HG03103 (cell line): Measurements from ENCODE around the gene RADX.

Experiments used
- ATAC-seq: cut with Tn5 transposase; IDR thresholded peaks from one replicate; pipeline ENCODE4 v1.9.1; 2021; ENCODE audit warnings: low read depth; ENCODE audit not compliant: unreplicated experiment

The RADX gene

DNA sequence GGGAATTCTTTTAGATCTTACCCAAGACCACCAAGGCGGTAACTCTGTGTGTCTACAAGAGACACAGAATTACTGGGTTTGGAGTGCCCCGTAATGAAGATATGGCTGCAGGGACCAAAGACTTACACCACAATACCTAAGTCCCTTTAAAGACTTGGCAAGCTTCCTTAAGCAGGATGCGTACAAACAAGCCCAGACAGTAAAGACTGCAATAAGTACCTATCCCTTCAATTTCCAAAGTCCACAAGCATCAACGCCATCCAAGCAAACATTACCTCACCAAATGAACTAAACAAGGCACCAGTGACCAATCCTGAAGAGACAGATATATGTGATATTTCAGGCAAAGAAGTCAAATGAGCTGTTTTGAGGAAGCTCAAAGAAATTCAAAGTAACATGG is 72.4 kb downstream of the RADX start:
- no peak for ATAC-seq

DNA sequence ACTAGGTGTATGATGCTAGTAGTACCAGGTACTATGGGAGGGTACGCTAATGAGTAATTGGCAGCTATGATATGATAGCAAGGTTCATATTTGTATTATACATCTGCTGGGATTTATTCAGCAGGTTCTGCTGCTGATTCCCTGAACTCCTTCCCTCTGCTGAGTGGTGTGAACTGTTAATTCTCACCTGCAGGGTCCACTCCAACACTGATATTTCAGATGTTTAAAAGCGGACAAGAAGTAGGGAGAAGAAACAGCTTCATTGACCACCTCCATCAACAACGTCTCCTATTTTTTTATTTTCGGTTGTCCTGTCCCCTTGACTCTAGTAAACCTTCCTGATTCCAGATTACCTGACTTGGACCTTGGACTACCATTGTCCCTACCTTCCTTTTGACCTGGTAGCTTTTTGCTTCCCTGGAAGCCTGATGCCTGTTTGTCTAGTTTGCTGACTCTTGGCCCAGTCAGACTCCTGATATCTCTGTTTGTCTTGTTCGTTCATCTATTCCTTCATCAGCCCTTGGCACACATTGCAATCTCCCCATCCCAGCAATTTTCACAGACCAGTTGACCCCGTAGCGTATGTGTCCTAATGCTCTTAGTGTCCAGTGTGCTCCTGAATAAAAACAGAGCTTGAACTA is 80.8 kb downstream of the RADX start:
- no peak for ATAC-seq

DNA sequence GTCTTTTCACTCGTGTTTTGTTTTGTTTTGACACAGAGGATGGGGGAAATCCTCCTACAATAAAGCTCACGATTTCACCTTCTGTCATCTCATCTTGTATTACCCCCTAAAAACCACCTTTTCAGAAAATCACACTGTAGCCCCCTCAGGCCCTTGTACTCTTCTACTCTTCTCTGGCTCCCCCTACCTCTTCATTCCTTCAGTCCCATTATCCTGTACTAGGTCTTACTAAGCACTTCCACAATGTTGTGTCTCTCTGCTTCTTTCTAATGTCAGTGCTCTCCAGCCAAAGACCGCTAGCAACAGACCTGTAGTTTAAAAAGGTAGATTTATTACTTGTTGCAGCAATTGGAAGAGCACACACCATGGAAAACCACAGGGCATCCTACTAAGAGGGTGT is 84.7 kb downstream of the RADX start:
- no peak for ATAC-seq

DNA sequence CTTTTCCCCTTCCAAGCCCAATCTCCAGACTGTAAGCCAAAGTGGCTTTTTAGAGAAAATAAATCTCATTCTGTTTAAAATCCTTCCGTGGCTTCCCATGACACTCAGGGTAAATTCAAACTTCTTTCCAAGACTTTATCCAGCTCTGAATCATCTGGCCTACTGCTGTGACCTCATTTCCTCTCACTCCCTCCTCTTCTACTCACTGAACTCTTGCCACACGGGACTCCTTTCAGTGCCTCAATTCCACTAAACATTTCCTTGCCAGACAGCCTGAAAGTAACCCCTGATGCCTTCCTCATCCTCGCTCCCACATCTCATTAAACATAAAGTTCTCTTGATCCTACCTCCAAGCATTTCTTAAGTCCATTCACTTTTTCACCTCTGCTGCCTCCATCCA is 86.9 kb downstream of the RADX start:
- no peak for ATAC-seq

DNA sequence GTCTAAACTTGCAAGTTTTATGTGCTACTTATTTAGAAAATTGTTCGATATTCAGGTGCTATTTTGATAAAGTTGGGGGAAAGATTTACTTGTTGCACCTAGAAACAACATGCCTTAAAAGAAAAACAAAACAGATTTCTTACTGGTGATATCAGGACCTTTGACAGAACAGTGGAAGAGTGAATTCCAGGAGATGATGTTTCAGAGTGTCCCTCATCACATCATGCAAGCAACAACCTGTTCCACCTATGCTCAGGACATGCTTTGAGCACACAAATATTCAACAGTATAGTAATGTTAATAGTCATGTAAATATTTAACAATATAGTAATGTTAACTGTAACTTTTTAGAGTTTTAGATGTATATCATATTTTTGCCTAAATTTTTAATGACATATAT is 90.9 kb downstream of the RADX start:
- ATAC-seq: no peak

DNA sequence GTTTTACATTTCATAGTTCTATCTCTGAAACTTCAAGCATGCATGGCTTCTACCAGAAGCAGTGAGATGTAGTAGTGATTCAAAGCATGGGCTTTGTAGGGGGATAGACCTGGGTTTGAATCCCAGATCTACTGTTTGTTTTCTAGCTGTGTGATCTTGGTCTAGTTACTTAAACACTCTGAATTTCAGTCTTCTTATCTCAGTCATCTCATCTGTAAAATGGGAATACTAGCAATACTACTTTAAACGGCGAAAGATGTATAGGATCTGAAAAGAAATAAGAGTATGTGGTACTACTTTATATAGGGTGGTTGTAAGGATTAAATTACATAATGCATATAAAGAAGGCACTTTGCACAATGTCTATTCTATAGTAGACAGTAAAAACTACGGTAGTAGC is 94.7 kb downstream of the RADX start:
- no peak for ATAC-seq

DNA sequence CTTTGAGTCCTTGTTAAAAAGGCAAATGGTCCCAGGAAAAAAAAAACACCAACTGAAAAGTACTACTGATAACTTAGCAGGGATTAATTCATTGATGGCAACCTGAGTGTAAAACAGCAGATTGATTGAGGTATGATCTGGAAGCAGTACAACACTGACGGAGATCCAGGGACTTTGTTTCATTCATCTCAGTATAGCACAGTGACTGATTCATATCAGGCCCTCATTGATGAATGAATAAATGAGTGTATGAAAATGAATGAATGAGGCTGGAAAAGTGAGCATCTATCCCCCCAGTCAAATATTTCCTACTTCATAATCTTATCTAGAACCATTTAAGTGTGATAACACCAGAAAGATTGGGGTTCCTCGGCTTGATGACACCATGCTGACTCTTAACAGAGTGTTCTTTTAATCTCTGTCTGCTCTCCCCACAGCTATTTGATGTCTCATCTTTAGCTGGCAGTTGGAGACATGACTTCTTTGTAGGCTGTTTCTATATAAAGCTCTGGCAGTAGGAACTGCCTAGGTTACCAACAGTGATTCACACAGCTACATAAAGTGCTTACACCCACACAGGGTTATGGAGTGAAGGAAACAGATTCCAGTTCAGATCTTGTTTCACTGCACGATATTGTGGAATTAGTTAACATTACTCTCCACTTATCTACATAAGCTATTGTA is 96.1 kb downstream of the RADX start:
- no peak for ATAC-seq

DNA sequence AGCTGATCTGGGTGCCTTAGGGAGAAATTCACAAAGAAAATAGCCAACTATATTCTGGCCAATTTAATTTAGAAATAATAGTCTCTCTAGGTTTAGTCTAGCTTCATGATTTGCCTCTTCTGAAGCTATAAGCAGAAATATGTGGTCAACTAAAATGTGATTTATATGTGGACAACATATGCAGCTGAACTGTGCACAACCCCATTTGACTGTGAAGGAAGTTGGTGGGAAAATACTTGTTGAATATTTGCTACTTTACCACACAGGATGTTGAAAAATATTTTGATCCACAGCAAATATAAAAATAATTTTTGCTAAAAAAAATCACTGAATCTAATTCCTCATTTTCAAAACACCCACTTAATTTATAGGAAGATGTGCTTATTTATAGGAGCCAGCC is 99.0 kb downstream of the RADX start:
- no peak for ATAC-seq

DNA sequence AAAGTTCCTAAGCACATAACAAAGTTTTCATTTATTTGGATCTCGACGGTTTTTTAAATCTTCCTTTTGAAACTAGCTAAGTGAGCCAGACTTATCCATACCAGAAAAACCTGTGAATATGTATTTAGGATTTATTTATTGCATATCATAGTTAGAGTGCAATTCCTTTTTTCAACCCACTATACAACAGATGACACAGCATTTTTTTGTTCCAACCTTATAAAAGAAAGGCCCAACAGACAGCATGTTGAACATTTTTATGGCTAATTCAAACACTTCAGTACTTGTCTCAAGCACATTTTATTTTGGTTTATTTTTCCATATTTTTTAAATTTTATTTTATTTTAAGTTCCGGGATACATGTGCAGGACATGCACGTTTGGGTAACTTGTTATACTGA is 99.6 kb downstream of the RADX start:
- no peak for ATAC-seq

DNA sequence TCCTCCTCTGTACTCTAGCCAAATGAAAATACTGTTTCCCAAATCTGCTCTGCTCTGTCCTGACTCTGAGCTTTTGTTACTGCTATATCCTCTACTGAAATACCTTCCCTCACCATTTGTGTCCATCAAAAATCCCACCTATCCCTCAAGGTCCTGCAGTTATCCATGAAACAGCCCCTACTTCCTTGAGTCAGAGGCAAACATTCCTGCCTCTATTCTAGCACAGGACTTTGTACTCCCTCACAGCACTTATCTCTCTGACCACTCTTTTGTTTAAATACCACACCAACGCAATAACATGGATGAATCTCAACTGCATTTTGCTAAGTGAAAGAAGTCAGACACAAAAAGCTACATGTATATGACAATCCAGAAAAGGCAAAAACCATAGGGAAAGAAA is 104.2 kb downstream of the RADX start:
- ATAC-seq: no peak

DNA sequence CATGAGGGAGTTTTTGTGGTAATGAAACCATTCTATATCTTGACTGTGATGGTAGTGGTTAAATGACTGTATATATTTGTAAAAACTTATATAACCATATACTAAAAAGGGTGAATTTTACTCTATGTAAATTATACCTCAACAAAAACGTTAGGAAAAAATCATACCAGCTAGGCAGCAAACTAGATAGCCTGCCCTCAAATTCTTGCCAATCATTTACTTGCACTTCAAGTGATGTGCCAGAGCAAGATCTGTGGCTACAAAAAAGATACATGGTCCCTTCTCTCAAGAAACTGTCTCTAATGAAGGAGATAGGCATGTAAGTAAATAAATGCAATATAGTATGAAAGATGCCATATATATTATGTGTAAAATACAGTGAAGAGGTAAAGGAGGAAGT is 104.7 kb downstream of the RADX start:
- no peak for ATAC-seq

DNA sequence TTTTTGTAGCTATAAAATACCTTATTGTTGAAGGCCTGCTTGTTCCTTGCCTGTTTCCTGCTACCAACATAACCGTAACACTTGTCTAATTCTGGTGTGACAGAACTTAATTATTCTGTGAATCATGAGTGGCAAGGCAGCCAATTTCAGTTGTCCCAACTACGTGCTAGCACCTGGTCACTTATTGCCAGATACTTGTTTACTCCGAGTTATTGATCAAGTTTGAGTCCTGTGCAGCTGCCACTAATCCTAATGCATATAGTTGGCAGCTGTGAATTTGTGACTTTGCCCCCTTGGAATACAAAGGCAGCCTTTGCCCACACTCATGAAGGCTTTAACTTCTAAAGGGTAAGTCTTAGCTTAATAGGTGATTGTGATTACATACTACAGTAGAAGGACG is 106.9 kb downstream of the RADX start:
- no peak for ATAC-seq

DNA sequence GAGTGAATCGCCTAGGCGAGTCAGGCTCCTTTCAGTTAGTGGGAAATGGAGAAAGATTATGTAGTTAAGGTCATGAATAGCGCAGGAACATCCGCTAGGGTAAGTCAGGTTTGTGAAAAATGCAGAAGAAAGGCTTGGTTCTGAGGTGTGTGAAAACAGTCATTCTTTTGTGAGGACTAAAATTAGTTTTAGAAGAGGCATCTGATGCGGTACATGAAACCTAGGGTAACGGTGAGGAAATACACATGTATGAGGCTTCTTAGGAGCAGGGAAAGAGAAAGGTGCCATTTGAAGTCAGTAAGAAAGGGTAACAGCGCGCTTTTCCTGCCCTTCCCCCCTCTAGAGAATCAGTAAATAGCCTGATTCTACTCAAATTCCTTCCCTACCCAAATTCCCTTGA is 114.2 kb downstream of the RADX start:
- no peak for ATAC-seq

DNA sequence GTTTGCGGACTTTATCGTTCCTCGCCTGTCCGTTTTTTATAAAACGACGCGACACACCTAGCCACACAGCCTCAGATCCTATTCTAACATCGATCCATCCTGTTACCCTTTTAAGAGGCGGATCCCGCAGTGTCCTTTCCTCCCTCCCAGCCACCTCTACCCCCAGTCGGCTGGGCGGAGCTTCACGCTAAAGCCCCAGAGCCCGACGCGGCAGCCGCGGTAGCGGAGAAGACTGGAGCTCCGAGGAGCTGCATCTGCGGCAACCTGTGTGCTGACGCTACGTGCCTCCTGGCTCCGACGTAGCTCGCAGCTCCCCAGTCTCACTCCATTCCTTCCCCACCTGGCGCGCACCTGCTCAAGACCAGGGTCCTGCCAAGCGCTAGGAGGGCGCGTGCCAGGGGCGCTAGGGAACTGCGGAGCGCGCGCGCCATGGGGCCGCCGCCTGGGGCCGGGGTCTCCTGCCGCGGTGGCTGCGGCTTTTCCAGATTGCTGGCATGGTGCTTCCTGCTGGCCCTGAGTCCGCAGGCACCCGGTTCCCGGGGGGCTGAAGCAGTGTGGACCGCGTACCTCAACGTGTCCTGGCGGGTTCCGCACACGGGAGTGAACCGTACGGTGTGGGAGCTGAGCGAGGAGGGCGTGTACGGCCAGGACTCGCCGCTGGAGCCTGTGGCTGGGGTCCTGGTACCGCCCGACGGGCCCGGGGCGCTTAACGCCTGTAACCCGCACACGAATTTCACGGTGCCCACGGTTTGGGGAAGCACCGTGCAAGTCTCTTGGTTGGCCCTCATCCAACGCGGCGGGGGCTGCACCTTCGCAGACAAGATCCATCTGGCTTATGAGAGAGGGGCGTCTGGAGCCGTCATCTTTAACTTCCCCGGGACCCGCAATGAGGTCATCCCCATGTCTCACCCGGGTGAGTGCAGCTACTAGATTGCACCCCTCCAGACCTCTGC is 115.0 kb downstream of the RADX start, which contains the start of gene RNF128:
RNF128 (plus strand) TSS at position 217 of the 953 bp plus-strand sequence; CDS start at position 430, 213 bp downstream.
- ATAC-seq: peak; percentile 80

DNA sequence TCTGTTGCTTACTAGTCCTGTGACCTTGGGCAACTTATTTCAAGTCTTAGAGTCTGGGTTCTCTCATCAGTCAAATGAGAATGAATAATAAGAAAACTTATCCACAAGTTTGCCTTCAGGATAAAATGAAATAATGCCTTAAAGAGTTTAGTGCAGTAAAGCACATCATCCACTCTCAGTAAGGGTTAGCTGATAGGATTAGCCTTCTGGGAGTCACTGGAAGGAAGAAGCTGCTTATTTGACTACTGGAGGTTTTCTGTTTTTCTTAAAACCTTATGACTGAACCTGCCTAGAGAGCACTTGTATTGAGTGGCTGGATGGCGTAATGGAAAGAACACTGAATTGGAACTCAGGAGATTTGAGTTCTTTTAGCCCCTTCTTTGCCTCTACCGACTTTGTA is 116.6 kb downstream of the RADX start:
- ATAC-seq: no peak
